Astrocyte of the cerebellum (primary cell): Measurements from ENCODE around the gene CDH4.

Experiments
- DNase-seq: peaks from one replicate; pipeline ENCODE4 v3.0.0-alpha.2; 2011; ENCODE audit warnings: low read depth
- H3K4me3 ChIP-seq: 2 replicates; pipeline ENCODE4 v1.5.1; 2011; ENCODE audit warnings: mild to moderate bottlenecking, low read depth, low read length, moderate library complexity
- in situ Hi-C: cut with HindIII; loops from 2 replicates; pipeline ENCODE4 v1.10.0; 2017; ENCODE audit warnings: low sequenced_read_pairs
- TF ChIP-seq, protein P1 (sequence below): IDR thresholded peaks from 2 replicates; pipeline ENCODE4 v1.5.1; 2012; ENCODE audit warnings: low read length, low read depth, moderate library complexity, mild to moderate bottlenecking; ENCODE audit errors: missing control alignments

The CDH4 gene

DNA sequence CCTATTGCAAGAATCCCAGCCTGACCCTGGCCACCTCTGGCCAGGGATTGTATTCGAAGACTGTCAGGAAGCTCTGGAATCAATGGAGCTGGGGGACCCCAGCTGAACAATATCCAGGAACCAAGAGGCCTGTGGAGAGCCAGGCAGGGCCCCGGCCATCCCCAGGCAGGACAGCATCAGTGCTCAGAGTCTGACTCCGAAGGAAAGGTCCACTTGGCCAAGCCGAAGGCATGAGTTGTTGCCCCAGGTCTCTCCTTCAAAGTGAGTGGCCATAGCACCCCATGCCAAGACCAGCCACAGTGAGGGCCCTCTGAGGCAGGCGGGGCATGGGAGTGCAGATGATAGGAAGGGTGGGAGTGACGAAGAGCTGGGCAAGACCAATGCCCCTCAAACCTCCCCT, 193.1 kb downstream of the CDH4 start:
- in situ Hi-C loops = no loop called here
- TF ChIP-seq, protein P1, sequence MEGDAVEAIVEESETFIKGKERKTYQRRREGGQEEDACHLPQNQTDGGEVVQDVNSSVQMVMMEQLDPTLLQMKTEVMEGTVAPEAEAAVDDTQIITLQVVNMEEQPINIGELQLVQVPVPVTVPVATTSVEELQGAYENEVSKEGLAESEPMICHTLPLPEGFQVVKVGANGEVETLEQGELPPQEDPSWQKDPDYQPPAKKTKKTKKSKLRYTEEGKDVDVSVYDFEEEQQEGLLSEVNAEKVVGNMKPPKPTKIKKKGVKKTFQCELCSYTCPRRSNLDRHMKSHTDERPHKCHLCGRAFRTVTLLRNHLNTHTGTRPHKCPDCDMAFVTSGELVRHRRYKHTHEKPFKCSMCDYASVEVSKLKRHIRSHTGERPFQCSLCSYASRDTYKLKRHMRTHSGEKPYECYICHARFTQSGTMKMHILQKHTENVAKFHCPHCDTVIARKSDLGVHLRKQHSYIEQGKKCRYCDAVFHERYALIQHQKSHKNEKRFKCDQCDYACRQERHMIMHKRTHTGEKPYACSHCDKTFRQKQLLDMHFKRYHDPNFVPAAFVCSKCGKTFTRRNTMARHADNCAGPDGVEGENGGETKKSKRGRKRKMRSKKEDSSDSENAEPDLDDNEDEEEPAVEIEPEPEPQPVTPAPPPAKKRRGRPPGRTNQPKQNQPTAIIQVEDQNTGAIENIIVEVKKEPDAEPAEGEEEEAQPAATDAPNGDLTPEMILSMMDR = no peak
- H3K4me3 ChIP-seq = no peak overlapping the region
- DNase-seq = no peak

DNA sequence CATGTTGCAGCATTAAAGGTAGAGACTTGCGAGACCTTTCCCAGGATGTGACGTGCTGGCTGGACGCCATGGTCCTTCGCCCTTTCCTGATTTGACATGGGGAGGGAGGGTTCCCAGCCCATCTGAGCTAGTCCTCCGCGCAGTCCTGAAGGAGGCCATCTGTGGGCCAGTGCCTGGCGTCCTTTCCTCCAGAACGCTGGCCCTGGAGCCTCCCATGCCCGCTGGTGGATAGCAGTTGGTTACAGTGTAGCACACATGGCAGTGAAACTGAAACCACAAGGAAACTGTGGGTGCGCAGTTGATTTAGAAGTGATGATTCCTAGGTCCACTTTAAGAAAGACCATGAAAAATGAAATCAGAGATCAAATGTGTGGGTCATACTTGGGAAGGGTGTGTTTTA, 193.7 kb downstream of the CDH4 start:
- in situ Hi-C loops = no loop called here
- TF ChIP-seq, protein P1 = no peak
- no peak for DNase-seq
- H3K4me3 ChIP-seq = no peak overlapping the region

DNA sequence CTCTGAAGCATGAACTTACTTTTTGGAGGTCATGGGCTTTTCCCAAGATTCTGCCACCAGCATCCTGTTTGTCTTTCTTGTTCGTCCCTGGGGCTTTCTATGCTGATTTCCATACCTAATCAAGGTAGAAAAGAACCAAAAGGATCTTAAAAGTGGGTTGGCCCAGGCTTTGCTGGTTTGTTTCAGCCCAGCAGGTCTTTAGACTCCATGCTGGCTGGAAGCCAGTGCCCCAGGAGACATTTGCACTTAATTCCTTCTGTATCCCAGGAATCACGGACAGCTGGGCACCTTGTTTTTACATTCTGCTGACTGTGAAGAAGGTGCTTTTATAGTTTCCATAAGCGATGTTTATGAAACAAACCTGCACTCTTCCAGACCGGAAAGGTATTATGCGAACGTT, 195.9 kb downstream of the CDH4 start:
- TF ChIP-seq, protein P1 = no peak
- DNase-seq = no peak

DNA sequence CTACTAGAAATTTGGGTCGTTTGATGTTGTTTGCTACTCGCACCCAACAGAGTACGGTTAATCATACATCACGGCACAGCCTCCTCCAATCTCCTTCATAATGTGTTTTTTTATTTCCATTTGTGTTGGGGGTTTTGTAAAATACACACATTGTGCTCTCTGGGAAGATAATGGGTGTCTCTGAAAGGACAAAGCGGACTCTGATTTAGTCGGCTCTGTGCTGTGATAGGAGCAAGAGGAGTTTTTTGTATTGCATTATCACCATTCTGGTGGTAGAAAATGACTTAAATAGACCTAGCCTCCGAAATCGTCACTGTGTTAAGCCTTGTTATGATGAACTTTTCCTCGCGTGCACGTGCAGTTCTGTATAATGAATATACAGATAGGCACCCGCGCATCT, 196.3 kb downstream of the CDH4 start:
- in situ Hi-C loops = no loop called here
- TF ChIP-seq, protein P1 = no peak
- no peak overlapping the region for H3K4me3 ChIP-seq
- no peak for DNase-seq

More for the DNA sequence above, 195.9 kb downstream of the CDH4 start:
- in situ Hi-C loops = no loop called here
- H3K4me3 ChIP-seq = no peak overlapping the region

DNA sequence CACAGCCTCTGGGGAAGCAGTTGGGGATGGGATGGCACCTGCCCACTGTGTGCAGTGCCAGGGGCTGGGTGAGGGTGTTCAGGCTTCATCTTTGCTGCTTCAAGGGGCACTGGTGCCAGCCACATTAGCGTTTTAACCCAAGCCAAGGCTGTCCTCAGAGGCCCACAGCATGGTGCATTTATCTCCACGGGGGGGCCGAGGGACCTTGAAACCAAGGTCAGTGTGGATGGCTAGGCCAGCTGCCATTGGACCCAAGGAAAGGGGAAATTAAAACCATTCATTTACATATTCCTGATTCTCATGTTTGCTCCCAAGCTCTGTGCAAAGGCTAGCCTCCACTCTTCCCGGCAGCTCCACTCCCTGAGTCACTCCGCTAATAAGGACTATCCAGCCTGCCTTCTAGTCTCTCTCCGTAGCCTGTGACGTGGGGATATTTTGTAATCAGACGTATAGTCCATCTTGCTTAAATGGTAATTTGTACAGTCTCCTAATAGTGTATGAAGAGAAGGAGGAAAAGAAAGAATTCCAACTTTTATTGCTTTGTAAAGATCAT, 197.1 kb downstream of the CDH4 start:
- TF ChIP-seq, protein P1 = no peak
- no peak overlapping the region for H3K4me3 ChIP-seq
- no peak for DNase-seq
- in situ Hi-C loops = no loop called here

DNA sequence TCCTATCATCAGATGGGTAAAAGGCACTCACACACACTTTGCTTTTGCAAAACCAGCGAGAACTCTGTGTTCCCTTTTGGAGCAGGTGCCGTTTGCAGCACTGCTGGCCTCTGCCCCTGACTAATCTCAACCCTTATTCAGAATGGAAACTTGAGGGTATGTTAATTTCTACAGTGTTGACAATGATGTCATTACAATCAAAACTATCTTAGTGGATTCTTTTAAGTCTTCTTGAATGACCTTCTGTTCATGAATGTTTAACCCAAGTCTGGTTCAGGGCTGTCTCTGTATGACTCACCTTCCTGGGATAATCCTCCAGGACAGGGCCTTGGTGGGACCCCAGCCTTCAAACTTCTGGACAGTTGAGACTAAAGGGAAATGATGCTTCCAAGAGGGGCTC, 197.9 kb downstream of the CDH4 start:
- TF ChIP-seq, protein P1 = no peak
- in situ Hi-C loops = no loop called here
- H3K4me3 ChIP-seq = no peak overlapping the region
- no peak for DNase-seq
